ENCODE results near the gene TP53INP2.

DNA sequence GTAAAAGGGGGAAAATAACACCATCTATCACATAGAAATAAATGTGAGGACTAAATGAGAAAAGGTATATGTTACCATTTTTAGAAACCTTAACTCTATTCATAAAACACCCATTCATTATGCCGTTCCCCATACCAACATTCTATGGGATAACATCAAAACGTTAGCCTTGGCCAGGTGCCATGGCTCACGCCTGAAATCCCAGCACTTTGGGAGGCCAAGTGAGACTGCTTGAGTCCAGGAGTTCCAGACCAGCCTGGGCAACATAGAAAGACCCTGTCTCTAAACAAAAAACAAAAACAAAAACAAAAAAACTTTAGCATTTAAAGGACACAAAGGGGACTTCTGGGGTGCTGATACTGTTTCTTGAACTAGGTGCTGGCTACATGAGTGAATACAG, 28.6 kb upstream of the TP53INP2 start:
- TF ChIP-seq, protein P1, sequence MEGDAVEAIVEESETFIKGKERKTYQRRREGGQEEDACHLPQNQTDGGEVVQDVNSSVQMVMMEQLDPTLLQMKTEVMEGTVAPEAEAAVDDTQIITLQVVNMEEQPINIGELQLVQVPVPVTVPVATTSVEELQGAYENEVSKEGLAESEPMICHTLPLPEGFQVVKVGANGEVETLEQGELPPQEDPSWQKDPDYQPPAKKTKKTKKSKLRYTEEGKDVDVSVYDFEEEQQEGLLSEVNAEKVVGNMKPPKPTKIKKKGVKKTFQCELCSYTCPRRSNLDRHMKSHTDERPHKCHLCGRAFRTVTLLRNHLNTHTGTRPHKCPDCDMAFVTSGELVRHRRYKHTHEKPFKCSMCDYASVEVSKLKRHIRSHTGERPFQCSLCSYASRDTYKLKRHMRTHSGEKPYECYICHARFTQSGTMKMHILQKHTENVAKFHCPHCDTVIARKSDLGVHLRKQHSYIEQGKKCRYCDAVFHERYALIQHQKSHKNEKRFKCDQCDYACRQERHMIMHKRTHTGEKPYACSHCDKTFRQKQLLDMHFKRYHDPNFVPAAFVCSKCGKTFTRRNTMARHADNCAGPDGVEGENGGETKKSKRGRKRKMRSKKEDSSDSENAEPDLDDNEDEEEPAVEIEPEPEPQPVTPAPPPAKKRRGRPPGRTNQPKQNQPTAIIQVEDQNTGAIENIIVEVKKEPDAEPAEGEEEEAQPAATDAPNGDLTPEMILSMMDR (IDR thresholded peaks at IDR 0.05) = no peak
- TF ChIP-seq MXI1 (IDR thresholded peaks at IDR 0.05; ENCODE audit: low read depth, low read length) (no peak), EP300 (IDR thresholded peaks at IDR 0.05; ENCODE audit: borderline replicate concordance in 1 of 2, low read depth in 1 of 2, low read length in 1 of 2) (no peak), FOXJ3 (CRISPR knock-in tag; IDR thresholded peaks at IDR 0.05) (no peak), RFX5 (IDR thresholded peaks at IDR 0.05; ENCODE audit: low read length) (no peak), RAD21 (IDR thresholded peaks at IDR 0.05; ENCODE audit: low read length) (no peak)
